SK-N-DZ (cell line): ENCODE results near the gene ALPG.

Experiments used
- DNase-seq: peaks from one replicate; pipeline ENCODE4 v3.0.0-alpha.2; 2015; ENCODE audit warnings: low spot score
- small RNA-seq, 2 experiments: library from RNA; depleted of rRNA; stranded (forward); fragments of <200 nt; gene quantifications; one replicate each; pipeline ENCODE3, GENCODE V24; 2014

The ALPG gene

GRCh38 chr2:232457121-232458011 is 50.7 kb downstream of the ALPG start:
- no peak for DNase-seq

GRCh38 chr2:232458051-232458660 is 51.5 kb downstream of the ALPG start:
- no peak for DNase-seq

- DNase-seq: no peak
Measured at GRCh38 chr2:232458661-232459418, 52.2 kb downstream of the ALPG start.

GRCh38 chr2:232459419-232460035 is 52.9 kb downstream of the ALPG start:
- no peak for DNase-seq

- DNase-seq: no peak
Measured at GRCh38 chr2:232460171-232460570, 53.5 kb downstream of the ALPG start.

Small RNA genes within 50 kb of the gene (small RNA-seq; reads per million reads assigned to genes)
- 0 reads per million in 2 experiments for gene AC068134.4
